ENCODE data around the gene AGGF1. TPM values are rescaled to one million over a fixed set of nuclear protein-coding genes. Genes with fewer than 3 reads are reported as not detected.
"Not testable (repeated sequence)": the region's sequence is repeated elsewhere in the genome, so short reads cannot be mapped to it uniquely, and the experiment has no call there.

The AGGF1 gene
- total RNA-seq (2014; rRNA removed; shearing (Covaris generic)): 17.5 and 22.8 TPM in 2 replicates

- DNase-seq (ENCODE audit: low spot score): peak; percentile 95
- in situ Hi-C loops (cut with HindIII; ENCODE audit: low sequenced_read_pairs): no loop called here
Observed at GRCh38 chr5:77030097-77031071, at the start of gene AGGF1. Gene AGGF1, plus strand, starts transcription at chr5:77030404. Its CDS starts 363 bp downstream, at chr5:77030767.

- in situ Hi-C loops (cut with HindIII; ENCODE audit: low sequenced_read_pairs): no loop called here
Observed at GRCh38 chr5:76980518-76981144, 49.6 kb upstream of the AGGF1 start.

GRCh38 chr5:76982450-76982849 lies 47.8 kb upstream of the AGGF1 start:
- DNase-seq (ENCODE audit: low spot score): no peak
- in situ Hi-C loops (cut with HindIII; ENCODE audit: low sequenced_read_pairs): no loop called here

More at GRCh38 chr5:76980518-76981144, 49.6 kb upstream of the AGGF1 start:
- no peak for DNase-seq (ENCODE audit: low spot score)

GRCh38 chr5:76983468-76983867 lies 46.7 kb upstream of the AGGF1 start:
- no peak for DNase-seq (ENCODE audit: low spot score)
- in situ Hi-C loops (cut with HindIII; ENCODE audit: low sequenced_read_pairs): no loop called here

GRCh38 chr5:76986825-76987526 lies 43.2 kb upstream of the AGGF1 start:
- in situ Hi-C loops (cut with HindIII; ENCODE audit: low sequenced_read_pairs): no loop called here
- no peak for DNase-seq (ENCODE audit: low spot score)

GRCh38 chr5:76990899-76991459 lies 39.2 kb upstream of the AGGF1 start:
- DNase-seq (ENCODE audit: low spot score): no peak
- in situ Hi-C loops (cut with HindIII; ENCODE audit: low sequenced_read_pairs): no loop called here

GRCh38 chr5:76993436-76993835 lies 36.8 kb upstream of the AGGF1 start:
- in situ Hi-C loops (cut with HindIII; ENCODE audit: low sequenced_read_pairs); DNase-seq (ENCODE audit: low spot score): not testable (repeated sequence)

- no peak for DNase-seq (ENCODE audit: low spot score)
- in situ Hi-C loops (cut with HindIII; ENCODE audit: low sequenced_read_pairs): no loop called here
Observed at GRCh38 chr5:76994337-76994736, 35.9 kb upstream of the AGGF1 start.

GRCh38 chr5:76998251-76998650 lies 32.0 kb upstream of the AGGF1 start:
- DNase-seq (ENCODE audit: low spot score); in situ Hi-C loops (cut with HindIII; ENCODE audit: low sequenced_read_pairs): not testable (repeated sequence)

- in situ Hi-C loops (cut with HindIII; ENCODE audit: low sequenced_read_pairs): no loop called here
- no peak for DNase-seq (ENCODE audit: low spot score)
Observed at GRCh38 chr5:76999451-76999850, 30.8 kb upstream of the AGGF1 start.

- in situ Hi-C loops (cut with HindIII; ENCODE audit: low sequenced_read_pairs): no loop called here
Observed at GRCh38 chr5:77003246-77003645, 27.0 kb upstream of the AGGF1 start.

GRCh38 chr5:77006124-77006523 lies 24.1 kb upstream of the AGGF1 start:
- in situ Hi-C loops (cut with HindIII; ENCODE audit: low sequenced_read_pairs): no loop called here

More at GRCh38 chr5:77003246-77003645, 27.0 kb upstream of the AGGF1 start:
- no peak for DNase-seq (ENCODE audit: low spot score)

GRCh38 chr5:77008413-77008812 lies 21.8 kb upstream of the AGGF1 start:
- DNase-seq (ENCODE audit: low spot score): no peak
- in situ Hi-C loops (cut with HindIII; ENCODE audit: low sequenced_read_pairs): no loop called here

More at GRCh38 chr5:77006124-77006523, 24.1 kb upstream of the AGGF1 start:
- no peak for DNase-seq (ENCODE audit: low spot score)

- DNase-seq (ENCODE audit: low spot score): no peak
- in situ Hi-C loops (cut with HindIII; ENCODE audit: low sequenced_read_pairs): no loop called here
Observed at GRCh38 chr5:77010243-77010642, 20.0 kb upstream of the AGGF1 start.

GRCh38 chr5:77011498-77011897 lies 18.7 kb upstream of the AGGF1 start:
- DNase-seq (ENCODE audit: low spot score): no peak
- in situ Hi-C loops (cut with HindIII; ENCODE audit: low sequenced_read_pairs): no loop called here

GRCh38 chr5:77012601-77013000 lies 17.6 kb upstream of the AGGF1 start:
- no peak for DNase-seq (ENCODE audit: low spot score)

GRCh38 chr5:77015938-77016569 lies 14.2 kb upstream of the AGGF1 start:
- peak; percentile 47 for DNase-seq (ENCODE audit: low spot score)
- in situ Hi-C loops (cut with HindIII; ENCODE audit: low sequenced_read_pairs): no loop called here

More at GRCh38 chr5:77012601-77013000, 17.6 kb upstream of the AGGF1 start:
- in situ Hi-C loops (cut with HindIII; ENCODE audit: low sequenced_read_pairs): no loop called here

GRCh38 chr5:77016962-77017361 lies 13.2 kb upstream of the AGGF1 start:
- no peak for DNase-seq (ENCODE audit: low spot score)
- in situ Hi-C loops (cut with HindIII; ENCODE audit: low sequenced_read_pairs): no loop called here

- no peak for DNase-seq (ENCODE audit: low spot score)
- in situ Hi-C loops (cut with HindIII; ENCODE audit: low sequenced_read_pairs): no loop called here
Observed at GRCh38 chr5:77017668-77018067, 12.5 kb upstream of the AGGF1 start.
